GM18511 (cell line): ENCODE results near the gene CCM2L.

Experiments used
- ATAC-seq: cut with Tn5 transposase; IDR thresholded peaks from one replicate; pipeline ENCODE4 v1.9.1; 2021; ENCODE audit warnings: mild to moderate bottlenecking, moderate library complexity; ENCODE audit not compliant: unreplicated experiment

Gene CCM2L

DNA sequence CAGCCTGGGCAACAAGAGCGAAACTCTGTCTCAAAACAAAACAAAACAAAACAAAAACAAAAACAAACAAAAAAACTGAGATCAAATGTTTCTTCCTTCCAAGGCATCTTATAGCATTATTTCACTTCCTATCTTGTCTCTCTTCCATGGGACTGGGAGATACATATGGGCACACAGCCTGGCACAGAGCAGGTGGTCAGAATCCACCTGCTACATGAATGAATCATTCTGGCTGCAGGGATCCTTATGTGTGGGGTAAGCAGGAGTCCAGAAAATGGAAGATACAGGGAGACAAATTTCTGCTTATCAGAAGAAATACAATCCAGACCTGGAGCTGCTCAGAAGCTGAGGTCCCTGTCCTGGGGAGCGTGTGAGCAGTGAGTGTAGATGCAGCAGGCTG, 18.2 kb upstream of the CCM2L start:
- ATAC-seq, result no peak

DNA sequence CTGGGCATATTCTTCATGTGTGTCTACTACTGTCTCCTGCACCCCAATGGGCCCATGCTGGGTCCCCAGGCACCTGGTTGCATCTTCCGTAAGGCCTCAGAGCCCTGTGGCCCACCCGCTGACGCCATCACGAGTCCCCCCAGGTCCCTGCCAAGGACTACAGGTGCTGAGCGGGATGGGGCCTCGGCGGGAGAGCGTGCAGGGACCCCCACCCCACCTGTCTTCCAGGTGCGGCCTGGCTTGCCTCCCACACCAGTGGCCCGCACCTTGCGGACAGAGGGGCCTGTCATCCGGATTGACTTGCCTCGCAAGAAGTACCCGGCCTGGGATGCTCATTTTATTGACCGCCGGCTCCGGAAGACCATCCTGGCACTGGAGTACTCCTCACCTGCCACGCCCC, 13.2 kb upstream of the CCM2L start:
- no peak for ATAC-seq

DNA sequence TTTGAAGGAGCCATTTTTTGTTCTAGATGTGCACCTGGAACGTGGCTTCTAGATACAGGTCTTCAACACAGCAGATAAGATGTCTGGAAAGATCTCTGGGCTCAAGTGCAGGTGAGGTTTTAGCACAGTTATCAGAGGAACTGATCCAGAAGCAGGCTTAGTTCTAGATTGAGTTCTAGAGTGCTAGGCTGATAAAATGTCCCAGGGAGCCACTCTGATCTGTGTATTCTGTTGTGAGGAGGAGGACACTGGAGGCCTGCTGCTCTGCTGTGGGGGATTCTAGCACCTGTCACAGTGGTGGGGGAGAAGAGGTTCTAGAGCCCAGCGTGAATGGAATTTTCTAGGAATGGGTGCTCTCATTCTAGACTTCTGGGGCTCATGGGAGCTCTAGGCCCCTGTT, 12.0 kb upstream of the CCM2L start:
- no peak for ATAC-seq

DNA sequence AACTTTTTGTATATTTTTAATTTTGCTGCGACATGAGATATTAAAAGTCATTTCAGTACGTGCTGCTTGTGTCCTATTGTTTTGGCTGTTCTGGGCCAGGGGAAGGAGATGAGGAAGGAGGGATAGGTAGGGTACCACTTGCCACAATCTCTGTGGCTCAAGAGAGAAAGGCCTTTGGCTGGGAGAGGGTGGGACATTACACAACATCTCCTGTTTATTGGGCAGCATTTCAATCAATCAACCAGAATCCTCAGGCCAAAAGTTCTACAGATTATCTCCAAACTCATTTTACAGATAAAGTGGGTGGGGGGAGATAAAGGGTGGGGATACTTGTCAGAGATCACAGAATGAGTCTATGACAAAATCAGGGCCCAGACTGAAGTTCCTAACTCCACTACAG, 6.9 kb upstream of the CCM2L start:
- ATAC-seq, result no peak

DNA sequence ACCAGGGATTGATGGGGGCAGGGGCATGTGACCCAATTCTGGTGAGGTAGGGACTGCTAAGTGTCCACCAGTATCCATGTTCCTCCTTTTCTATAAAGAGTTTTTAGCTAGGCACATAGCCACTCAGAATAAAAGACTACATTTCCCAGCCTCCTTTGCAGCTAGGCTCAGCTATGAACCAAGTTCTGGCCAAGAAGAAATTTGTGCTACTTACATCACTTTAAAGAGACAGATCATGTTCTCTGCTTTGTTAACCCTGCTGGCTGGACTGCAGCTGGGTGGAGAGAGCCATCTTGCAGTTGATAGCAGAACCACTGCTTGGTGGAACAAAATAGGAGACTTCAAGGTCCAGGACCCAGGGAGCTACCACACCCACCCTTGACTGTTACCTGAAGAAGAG, 5.3 kb upstream of the CCM2L start:
- no peak for ATAC-seq

DNA sequence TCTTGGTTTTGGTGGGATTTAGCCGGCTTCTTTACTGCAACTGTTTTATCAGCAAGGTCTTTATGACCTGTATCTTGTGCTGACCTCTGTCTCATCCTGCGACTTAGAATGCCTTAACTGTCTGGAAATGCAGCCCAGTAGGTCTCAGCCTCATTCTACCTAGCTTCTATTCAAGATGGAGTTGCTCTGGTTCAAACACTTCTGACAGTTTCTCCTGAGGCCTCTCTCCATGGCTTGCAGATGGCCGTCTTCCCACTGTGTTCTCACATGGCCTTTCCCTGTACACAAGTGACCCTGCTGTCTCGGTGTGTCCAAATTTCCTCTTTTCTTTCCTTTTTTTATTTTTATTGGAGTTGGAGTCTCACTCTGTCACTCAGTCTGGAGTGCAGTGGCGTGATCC, 4.2 kb upstream of the CCM2L start:
- ATAC-seq, result no peak

DNA sequence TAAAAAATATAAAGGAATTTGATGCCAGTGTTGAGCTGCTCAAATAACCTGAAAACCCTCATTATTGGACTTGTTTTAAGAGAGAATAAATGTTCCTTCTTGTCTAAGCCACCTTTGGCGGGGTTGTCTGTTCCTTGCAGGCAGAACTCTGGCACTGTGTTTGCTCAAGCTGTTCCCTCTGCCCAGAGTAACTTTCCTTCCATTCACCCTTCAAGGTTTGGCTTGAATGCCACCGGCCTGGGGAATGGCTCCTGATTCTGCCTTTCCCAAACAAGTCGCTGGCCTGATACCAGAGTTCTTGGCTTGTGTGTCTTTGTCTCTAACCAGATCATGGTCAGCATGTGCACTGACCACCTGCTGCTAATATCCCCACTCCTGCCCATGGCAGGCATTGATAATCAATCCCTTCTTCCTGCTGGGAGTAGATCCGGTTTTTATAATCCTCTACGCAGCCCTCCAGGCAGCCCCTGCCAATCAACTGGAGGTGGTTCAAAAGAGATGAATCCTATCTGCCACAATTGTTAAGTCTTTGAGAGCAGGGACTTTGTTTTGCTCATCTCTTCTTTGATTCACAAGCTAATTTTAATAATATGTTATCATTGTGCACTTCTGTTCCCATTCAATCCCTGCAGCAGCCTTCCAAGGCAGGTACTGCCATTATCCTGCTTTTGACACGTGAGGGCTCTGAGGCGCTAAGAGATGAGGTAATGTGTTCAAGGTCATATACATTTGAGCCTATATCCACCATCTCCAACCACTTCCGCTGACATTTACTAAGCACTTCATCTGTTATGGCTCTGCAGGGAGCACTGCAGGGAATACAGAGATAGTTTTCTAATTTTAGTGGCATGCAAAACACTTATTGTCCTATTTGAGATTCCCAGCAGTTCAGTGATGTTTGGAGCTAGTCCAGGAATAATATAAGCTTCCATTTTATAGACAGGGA, 3.1 kb upstream of the CCM2L start:
- no peak for ATAC-seq

DNA sequence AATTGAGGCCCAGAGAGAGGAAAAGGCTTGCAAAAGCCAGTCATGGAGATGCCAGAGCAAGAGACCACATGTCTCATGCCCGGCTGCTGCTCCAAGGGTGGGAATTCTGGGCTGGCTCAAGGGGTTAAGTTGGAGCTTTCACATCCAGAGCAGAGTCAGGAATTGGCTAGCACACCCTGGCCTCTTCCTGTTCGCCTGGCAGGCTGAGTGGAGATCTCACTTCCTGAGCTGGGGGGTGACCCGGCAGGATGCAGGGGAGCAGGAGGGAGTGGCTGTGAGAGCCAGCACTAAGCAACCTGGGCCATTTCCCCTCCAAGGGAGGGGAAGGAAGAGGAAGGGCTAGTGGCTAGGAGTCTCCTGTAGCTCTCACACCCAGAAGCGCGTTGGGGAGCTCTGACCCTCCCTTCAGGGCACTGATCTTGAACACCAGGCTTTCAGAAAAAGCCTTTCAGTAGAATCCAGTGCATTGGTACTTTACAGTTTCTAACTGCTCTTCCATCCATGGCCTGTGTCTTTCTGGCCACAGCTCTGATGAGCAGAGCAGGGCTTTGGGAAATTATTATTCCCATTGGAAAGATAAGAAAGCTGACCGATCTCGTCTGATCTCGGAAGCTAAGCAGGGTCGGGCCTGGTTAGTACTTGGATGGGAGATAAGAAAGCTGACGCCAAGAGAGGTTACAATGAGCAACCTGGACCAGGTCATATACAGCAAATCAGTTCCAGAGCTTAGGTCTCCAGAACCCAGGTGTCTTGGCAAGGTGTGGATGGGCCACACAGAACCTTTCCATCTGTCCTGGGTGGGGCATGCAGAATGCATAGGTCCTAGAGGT, 2.2 kb upstream of the CCM2L start:
- ATAC-seq, result no peak

DNA sequence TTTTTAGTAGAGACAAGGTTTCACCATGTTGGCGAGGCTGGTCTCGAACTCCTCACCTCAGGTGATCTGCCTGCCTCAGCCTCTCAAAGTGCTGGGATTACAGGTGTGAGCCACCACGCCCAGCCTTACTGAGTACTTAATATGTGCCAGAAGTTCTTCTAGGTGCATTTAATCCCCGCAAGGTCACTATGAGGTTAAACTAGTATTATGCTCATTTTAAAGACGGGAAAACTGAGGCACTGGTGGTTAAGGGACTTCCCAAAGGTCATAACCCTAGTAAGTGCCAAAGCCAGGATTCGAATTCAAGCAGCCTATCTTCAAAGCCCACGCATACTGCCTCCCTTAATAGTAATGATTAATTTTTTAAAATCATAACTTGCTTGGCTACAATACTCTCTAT, 674 bp upstream of the CCM2L start:
- no peak for ATAC-seq

DNA sequence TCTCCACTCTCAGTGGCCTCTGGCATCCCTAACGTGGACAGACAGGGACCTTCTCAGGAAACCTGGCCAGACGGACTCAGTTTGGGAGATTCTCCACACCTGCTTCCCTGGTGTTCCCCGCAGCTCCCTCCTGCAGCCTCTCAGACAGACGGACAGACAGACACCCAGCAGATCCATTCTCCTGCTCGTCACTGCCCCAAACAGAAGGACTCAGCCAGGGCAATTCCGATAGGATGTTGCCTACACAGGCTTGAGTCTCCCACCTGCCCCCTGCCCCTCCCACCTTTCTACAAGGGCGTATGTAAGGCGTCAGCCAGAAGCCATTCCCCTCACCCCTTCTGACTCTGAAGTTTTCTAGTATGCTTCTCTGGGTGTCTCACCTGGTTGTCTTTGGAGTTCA, 428 bp downstream of the CCM2L start:
- ATAC-seq, result no peak

DNA sequence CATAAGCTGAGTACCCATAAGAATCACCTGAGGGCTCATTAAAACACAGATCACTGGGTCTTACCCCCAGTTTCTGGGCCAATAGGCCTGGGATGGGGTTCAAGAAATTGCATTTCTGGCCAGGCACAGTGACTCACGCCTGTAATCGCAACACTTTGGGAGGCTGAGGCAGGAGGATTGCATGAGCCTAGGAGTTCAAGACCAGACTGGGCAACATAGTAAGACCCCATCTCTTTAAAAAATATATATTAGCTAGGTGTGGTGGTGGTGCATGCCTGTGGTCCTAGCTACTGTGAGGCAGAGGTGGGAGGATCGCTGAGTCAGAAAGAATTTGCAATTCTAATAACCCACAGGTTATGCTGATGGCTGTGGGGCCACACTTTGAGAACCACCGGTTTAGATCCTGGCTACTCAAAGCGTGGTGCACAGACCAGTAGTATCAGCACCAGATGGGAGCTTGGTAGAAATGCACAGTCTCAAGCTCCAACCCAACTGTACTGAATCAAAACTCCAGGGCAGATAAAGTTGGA, 2.0 kb downstream of the CCM2L start:
- ATAC-seq, result no peak

DNA sequence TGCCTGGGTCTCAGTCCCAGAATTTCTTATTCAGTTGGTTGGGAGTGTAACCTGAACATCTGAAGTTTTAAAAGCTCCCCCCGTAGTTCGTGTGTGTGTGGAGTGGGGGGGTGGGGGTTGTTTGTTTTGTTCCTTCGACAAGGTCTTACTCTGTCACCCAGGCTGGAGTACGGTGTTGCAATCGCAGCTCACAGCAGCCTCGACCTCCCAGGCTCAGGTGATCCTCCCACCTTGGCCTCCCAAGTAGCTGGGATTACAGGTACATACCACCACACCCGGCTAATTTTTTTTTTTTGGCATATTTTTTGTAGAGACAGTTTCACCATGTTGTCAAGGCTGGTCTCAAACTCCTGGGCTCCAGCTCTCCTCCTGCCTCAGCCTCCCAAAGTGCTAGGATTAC, 3.1 kb downstream of the CCM2L start:
- no peak for ATAC-seq

DNA sequence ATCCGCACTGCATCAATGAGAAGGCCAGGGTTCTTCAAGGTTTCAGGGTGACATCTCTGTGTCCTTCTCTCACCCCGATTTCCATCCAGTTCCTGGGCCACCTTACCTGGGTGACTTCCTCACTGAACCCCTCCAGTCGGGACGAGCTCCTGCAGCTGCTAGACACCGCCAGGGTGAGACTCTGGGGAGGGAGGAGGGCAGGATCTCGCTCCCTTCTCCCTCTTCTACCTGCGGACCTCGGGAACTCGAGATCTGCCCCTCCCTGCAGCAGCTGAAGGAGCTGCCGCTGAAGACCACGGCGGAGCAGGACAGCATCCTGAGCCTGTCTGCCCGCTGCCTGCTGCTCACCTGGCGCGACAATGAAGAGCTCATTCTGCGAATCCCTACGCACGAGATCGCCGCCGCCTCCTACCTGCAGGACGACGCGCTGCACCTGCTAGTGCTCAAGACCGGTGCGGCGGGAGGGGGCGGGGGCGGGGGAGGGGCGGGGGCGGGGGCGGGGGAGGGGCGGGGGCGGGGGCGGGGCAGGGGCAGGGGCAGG, 7.5 kb downstream of the CCM2L start:
- ATAC-seq, result no peak

DNA sequence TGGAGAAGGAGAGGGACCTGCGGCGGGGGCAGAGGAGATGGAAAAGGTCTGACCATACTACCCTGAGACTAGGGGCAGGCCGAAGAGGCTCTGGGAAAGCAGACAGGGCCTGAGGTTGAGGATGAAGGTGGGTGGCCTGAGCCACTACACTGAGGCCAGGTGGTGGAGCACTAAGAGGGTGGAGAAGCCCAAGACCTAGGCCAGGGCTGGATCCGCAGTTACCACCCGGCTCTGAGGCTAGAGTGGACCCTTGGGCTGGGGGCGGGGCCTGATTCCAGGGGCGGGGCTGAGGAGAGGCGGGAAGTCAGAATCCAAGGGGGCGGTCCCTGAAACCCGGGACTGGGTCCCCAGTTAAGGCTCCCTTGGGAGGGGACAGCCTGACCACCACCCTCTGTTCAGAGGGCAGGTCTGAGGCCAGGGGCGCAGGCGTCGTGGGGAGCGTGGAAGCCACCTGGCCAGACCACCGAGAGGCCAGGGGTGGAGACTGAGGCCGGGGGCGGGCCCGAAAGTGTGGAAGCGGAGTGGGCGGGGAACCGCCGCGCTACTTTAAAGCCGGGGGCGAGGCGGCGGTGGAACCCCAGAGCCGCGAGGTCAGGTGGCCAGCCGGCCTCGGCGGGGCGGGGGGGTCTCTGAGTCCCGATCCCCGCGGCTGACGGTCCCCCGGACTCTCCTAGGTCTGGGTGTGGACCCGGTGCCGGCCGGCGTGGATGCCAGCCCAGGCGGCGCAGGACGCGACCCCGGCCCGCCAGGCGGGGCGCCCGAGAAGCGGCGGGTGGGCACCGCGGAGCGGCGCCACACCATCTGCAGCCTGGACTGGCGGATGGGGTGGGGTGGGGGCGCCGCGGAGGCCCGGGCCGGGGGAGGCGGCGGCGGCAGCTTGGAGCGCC, 8.3 kb downstream of the CCM2L start:
- ATAC-seq, result no peak

DNA sequence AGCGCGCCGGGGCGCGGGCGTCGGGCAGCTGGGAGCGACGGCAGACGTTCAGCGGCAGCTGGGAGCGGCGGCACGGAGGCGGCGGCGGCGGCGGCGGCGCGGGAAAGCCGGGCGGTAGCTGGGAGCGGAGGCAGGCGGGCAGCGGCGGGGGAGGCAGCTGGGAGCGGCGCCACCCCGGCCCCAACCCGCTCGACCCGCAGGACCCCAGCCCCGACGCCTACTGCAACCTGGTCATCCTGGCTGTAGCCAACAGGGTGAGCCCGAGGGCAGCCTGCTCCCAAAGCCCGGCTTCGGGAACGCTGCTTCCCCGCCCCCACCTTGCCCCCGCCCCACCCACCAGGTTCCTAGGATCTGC, 8.9 kb downstream of the CCM2L start:
- no peak for ATAC-seq

DNA sequence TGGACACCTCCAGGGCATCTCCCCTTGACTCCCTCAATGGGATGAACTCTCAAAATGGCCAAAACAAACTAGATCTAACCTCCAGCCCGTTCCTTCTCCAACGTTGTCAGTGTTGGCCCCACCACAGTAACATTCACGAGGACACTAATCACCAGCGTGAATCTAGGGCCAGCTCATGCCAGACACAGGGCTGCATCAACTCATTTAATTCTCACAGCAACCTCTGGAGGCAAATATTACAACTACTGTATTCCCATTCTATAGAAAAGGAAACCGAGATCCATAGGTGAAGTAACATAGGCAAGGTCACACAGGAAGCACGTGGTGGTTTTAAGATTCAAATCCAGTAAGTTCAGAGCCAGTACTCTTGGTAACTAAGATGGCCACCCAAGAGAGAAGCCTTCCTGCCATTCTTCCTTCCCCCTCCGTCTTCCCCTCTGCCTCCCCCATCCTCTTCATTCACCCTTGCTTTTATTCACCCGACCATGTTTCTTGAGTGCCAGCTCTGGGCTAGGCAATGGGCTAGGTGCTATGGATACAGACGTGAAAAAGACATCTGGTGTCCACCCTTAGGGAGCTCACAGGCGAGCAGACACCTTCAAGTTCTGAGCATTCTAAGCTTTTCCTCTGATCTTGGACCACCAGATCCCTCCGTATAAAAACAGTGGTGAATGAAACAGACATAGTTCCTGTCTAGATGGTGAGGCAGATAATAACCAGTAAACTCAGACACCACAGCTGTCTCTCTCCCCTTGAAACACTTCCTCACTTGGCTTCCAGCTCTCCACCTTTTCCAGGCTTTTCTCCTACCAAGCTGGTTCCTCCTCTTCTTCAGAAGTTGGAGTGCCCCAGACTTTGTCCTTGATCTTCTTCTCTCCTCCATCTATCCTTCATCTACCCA, 9.6 kb downstream of the CCM2L start:
- no peak for ATAC-seq

DNA sequence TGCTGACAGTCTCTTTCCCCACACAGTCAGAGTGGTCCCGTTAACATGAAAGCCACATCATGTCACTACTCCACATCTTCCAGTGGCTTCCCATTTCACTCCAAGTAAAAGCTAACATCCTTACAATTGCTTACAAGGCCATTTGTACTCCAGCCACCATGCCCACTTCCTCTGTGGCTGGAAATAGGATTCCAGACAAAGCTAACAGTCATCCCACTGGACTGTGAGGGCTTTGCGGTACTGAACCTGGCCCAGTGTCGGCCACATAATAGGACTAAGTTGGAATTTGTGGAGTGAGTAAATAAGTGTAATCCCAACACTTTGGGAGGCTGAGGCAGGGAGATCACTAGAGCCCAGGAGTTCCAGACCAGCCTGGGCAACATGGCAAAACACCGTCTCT, 10.9 kb downstream of the CCM2L start:
- no peak for ATAC-seq

DNA sequence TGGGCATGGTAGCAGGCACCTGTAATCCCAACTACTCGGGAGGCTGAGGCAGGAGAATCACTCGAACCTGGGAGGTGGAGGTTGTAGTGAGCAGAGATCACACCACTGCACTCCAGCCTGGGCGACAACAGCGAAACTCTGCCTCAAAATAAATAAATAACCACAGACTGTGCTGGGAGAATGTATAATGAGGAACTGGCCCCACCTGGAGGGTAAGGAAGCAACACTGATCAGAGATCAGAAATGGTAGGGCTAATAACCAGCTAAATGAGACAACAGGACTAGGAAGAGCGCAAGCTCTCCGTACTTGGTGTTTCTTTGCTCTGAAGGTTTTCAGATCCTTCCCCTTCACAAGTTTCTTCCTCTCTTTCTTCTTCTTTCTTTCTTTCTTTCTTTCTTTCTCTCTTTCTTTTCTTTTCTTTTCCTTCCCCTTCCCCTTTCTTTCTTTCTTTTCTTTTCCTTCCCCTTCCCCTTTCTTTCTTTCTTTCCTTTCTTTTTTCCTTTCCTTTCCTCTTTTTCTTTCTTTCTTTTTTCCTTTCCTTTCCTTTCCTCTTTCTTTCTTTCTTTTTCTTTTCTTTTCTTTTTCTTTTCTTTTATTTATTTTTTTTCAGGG, 14.6 kb downstream of the CCM2L start:
- ATAC-seq, result no peak

DNA sequence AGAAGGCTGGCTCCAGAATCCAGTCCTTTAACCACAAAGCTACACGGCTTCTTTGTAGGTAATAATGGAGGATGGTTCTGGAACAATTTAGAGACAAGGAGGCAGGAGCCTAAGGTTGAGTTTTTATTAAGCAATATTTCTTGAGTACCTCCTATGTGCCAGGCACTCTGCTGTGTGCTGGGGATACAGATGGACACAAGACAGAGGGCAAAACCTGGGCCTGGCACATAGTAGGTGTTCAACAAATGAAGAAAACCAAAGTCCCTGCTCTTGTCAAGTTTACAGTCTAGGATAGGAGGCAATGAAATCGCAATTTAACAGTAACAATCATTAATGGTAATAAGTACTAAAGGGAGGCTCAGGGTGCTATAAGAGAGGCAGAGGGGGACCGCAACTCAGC, 17.4 kb downstream of the CCM2L start:
- ATAC-seq, result no peak
